Endothelial cell of umbilical vein (primary cell): ENCODE measurements around the gene PTOV1. TPM values are rescaled to one million over a fixed set of nuclear protein-coding genes. Genes with fewer than 3 reads are reported as not detected.

Experiments used
- BruUV-seq: library from RNA; stranded (reverse); fragments of 400-500 nt; replicated peaks from 2 replicates; lab custom pipeline; 2021; lab: Mats Ljungman, UMichigan
- CTCF ChIA-PET: fragments of 300-600, 350-600 bp; sonication (Branson Sonifier 250); formaldehyde crosslinking; loops from one replicate; lab custom pipeline; 2021; ENCODE audit warnings: antibody characterized with exemption, inconsistent platforms; lab: Charles Lee
- POLR2A ChIA-PET: fragments of 300-600, 350-600 bp; sonication (Branson Sonifier 250); formaldehyde crosslinking; loops from one replicate; lab custom pipeline; 2021; ENCODE audit warnings: antibody characterized with exemption, inconsistent platforms; lab: Charles Lee
- DNase-seq: peaks from one replicate; pipeline ENCODE4 v3.0.0-alpha.2; 2011; ENCODE audit warnings: low read depth, low spot score
- FAIRE-seq: peaks from 2 replicates; lab custom pipeline; 2011; peaks lifted over from hg19 to GRCh38; lab: Jason Lieb, UNC
- H2AFZ ChIP-seq: 2 replicates; pipeline ENCODE4 v1.6.0; 2012; ENCODE audit warnings: low read depth, low read length, control low read depth, inconsistent platforms
- H3K27ac ChIP-seq: 2 replicates; pipeline ENCODE4 v1.5.1; 2011; ENCODE audit warnings: low read depth, mild to moderate bottlenecking, control low read depth, low read length, moderate library complexity; ENCODE audit not compliant: insufficient read depth
- H3K27me3 ChIP-seq, 2 experiments: 2 replicates each; pipeline versions ENCODE4 v1.6.0 to v1.6.1; 2011; ENCODE audit warnings: low read length in 2 of 2, mixed read lengths in 1 of 2; ENCODE audit not compliant: control insufficient read depth in 2 of 2, insufficient read depth in 2 of 2
- H3K36me3 ChIP-seq, 2 experiments: 2 replicates in 1 of 2; 3 replicates in 1 of 2; pipeline ENCODE4 v1.5.1; 2011; ENCODE audit warnings: low read length in 2 of 2, mild to moderate bottlenecking in 1 of 2, moderate library complexity in 1 of 2; ENCODE audit not compliant: control insufficient read depth in 2 of 2, insufficient read depth in 2 of 2; ENCODE audit errors: extremely low read depth in 1 of 2
- H3K4me1 ChIP-seq: 3 replicates; pipeline ENCODE4 v1.5.1; 2011; ENCODE audit warnings: mild to moderate bottlenecking, low read length; ENCODE audit not compliant: control insufficient read depth, insufficient read depth; ENCODE audit errors: extremely low read depth
- H3K4me2 ChIP-seq: 2 replicates; pipeline ENCODE4 v1.6.1; 2011; ENCODE audit warnings: low read length, control low read depth, mixed read lengths; ENCODE audit not compliant: insufficient read depth
- H3K4me3 ChIP-seq, 3 experiments: fragments of 200-600 bp in 1 of 3; sonication (generic), shearing (Covaris generic) in 1 of 3; replicated peaks in 1 of 3; 2 replicates each; pipeline ENCODE4 v1.5.1; 2011 to 2016; ENCODE audit warnings: control low read depth in 3 of 3, low read length in 3 of 3, mild to moderate bottlenecking in 2 of 3, inconsistent platforms in 1 of 3, low read depth in 1 of 3, moderate library complexity in 1 of 3; ENCODE audit not compliant: insufficient read depth in 1 of 3
- H3K79me2 ChIP-seq: 2 replicates; pipeline ENCODE4 v1.6.0; 2012; ENCODE audit warnings: low read length, inconsistent platforms; ENCODE audit not compliant: control insufficient read depth, insufficient read depth
- H3K9ac ChIP-seq: replicated peaks from 2 replicates; pipeline ENCODE3; 2011; ENCODE audit warnings: low read length, control low read depth; ENCODE audit not compliant: insufficient read depth; ENCODE audit errors: extremely low read depth
- H3K9me1 ChIP-seq: replicated peaks from 3 replicates; pipeline ENCODE4 v1.6.0; 2011; ENCODE audit warnings: mild to moderate bottlenecking, low read length; ENCODE audit not compliant: control insufficient read depth, insufficient read depth; ENCODE audit errors: extremely low read depth
- H3K9me3 ChIP-seq: replicated peaks from 2 replicates; pipeline ENCODE4 v1.5.1; 2012; ENCODE audit warnings: low read length, inconsistent platforms; ENCODE audit not compliant: control insufficient read depth, insufficient read depth
- H4K20me1 ChIP-seq: replicated peaks from 2 replicates; pipeline ENCODE3; 2011; ENCODE audit warnings: mild to moderate bottlenecking, low read length; ENCODE audit not compliant: control insufficient read depth, insufficient read depth; ENCODE audit errors: extremely low read depth
- CTCF ChIP-seq, 2 donors: IDR thresholded peaks; 1 replicate in 1 of 2; 2 replicates in 1 of 2; pipeline ENCODE4 v1.5.1; 2011; ENCODE audit warnings: low read length in 2 of 2, mild to moderate bottlenecking in 2 of 2, moderate library complexity in 2 of 2, control low read depth in 1 of 2, inconsistent platforms in 1 of 2, low read depth in 1 of 2; ENCODE audit not compliant: insufficient read depth in 1 of 2; ENCODE audit errors: extremely low read depth in 1 of 2
- EZH2 ChIP-seq: IDR thresholded peaks from 2 replicates; pipeline ENCODE4 v1.6.1; 2012; ENCODE audit warnings: borderline replicate concordance, low read depth, mild to moderate bottlenecking, moderate library complexity, low read length, inconsistent platforms; ENCODE audit not compliant: severe bottlenecking
- FOS ChIP-seq: IDR thresholded peaks from 2 replicates; pipeline ENCODE4 v1.6.1; 2011; ENCODE audit warnings: mild to moderate bottlenecking, low read length, moderate library complexity, borderline replicate concordance; ENCODE audit not compliant: insufficient read depth
- GATA2 ChIP-seq: IDR thresholded peaks from 2 replicates; pipeline ENCODE4 v1.7.0; 2011; ENCODE audit warnings: low read depth, mild to moderate bottlenecking, moderate library complexity, mixed read lengths, low read length; ENCODE audit not compliant: insufficient read length, insufficient read depth
- JUN ChIP-seq: IDR thresholded peaks from 2 replicates; pipeline ENCODE4 v1.6.1; 2011; ENCODE audit warnings: borderline replicate concordance, low read depth; ENCODE audit not compliant: insufficient read length, insufficient read depth
- MYC ChIP-seq: IDR thresholded peaks from one replicate; pipeline ENCODE4 v1.6.1; 2011; ENCODE audit warnings: mild to moderate bottlenecking, low read depth, low read length
- POLR2A ChIP-seq: IDR thresholded peaks from 2 replicates; pipeline ENCODE4 v1.6.1; 2012; ENCODE audit warnings: low read depth, mild to moderate bottlenecking, control low read depth, low read length
- POLR2AphosphoS5 ChIP-seq: IDR thresholded peaks from 2 replicates; pipeline ENCODE4 v1.6.1; 2012; ENCODE audit warnings: low read depth, mild to moderate bottlenecking, control low read depth, low read length, moderate library complexity; ENCODE audit not compliant: insufficient read depth
- dilution Hi-C: fragments of 300-500 bp; cut with MboI; formaldehyde crosslinking; loops from one replicate; pipeline ENCODE4 v1.15.0; 2019; ENCODE audit warnings: low sequenced_read_pairs; ENCODE audit not compliant: extremely low pct_ligation_motif_present
- intact Hi-C: fragments of 100-400 bp; cut with micrococcal nuclease; formaldehyde crosslinking; loops from one replicate; pipeline ENCODE4 v1.10.0; 2022
- polyA plus RNA-seq, 4 experiments: library from polyadenylated mRNA; depleted of rRNA in 3 of 4; stranded (reverse) in 3 of 4; unstranded in 1 of 4; fragments of >200 nt; gene quantifications; 2 replicates each; pipeline versions ENCODE4 v1.2.1 to v1.2.3, GENCODE V29; 2011 to 2012; ENCODE audit warnings: missing spikeins in 1 of 4
- total RNA-seq: library from RNA; stranded (reverse); gene quantifications from 2 replicates; pipeline ENCODE4 v1.2.3, GENCODE V29; 2021
- TF ChIP-seq, protein P1 (sequence below): IDR thresholded peaks from 2 replicates; pipeline ENCODE4 v1.6.1; 2011; ENCODE audit not compliant: insufficient read depth, insufficient read length

Gene PTOV1
- total and polyA plus RNA-seq, 2 donors (not counting 3 experiments of a cell fraction or from before 2014, with no cell fraction given), result 116 to 184 TPM

DNA sequence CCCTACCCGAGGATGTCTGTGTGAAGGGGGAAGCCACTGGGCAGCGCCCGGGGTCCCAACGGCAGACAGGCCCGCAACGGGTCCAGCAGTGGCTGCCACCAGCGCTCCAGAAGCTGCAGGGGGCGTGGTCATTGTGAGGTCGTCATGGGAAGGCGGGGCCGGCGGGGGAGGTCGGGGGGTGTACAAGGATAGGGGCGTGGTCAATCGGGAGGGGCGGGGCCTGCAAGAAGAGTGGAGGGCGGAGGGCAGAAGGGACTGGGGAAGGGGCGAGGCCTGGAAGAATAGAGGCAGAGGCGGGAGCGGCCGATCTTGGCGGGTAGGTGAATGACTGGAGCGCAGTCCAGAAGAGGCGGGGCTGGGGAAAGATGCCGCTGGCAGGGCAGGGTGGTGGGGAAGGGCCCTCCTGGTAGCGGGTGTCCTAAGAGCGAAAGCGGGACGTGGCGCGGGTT, 42.2 kb upstream of the PTOV1 start:
- no peak for TF ChIP-seq CTCF (IDR thresholded peaks at IDR 0.05; ENCODE audit: extremely low read depth in 1 of 2, insufficient read depth in 1 of 2, low read depth in 1 of 2, low read length in 2 of 2)
- TF ChIP-seq POLR2AphosphoS5, result no peak
- TF ChIP-seq, protein P1, sequence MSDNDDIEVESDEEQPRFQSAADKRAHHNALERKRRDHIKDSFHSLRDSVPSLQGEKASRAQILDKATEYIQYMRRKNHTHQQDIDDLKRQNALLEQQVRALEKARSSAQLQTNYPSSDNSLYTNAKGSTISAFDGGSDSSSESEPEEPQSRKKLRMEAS, result no peak
- no peak for TF ChIP-seq FOS
- TF ChIP-seq EZH2, result no peak
- TF ChIP-seq JUN, result no peak
- no peak for TF ChIP-seq POLR2A
- TF ChIP-seq GATA2, result no peak
- no peak for TF ChIP-seq MYC
- FAIRE-seq, result peak; percentile 80

More for the DNA sequence above, 42.2 kb upstream of the PTOV1 start:
- no peaks in the 10 kb centered on the region for H3K27me3 ChIP-seq
- dilution Hi-C loops, result no loop called here
- H3K4me3 ChIP-seq, result peak overlapping the region; percentile 46 to 59 (median 59)
- peak overlapping the region; percentile 51 for H3K9ac ChIP-seq
- no peak overlapping the region for H3K27ac ChIP-seq
- H4K20me1 ChIP-seq, result no peaks in the 10 kb centered on the region
- ChIA-PET CTCF (no interaction called here), POLR2A (interaction anchor here (0.6 kb wide), 1 partner anchor 50 kb away, joined by 3 read pairs; no protein-coding TSS in a partner anchor)
- DNase-seq, result peak; percentile 85
- no peaks in the 10 kb centered on the region for H3K9me1 ChIP-seq
- H3K36me3 ChIP-seq, result no peaks in the 10 kb centered on the region
- peaks cover 15% of the 10 kb centered on the region for H3K4me1 ChIP-seq
- no TSS peak for BruUV-seq
- intact Hi-C loops, result loop anchor here (2.0 to 5.0 kb wide), 3 partner anchors 42 to 311 kb away; partner anchors contain the start of genes ADM5, AP2A1 and RPS11
- no peaks in the 10 kb centered on the region for H3K79me2 ChIP-seq
- peak overlapping the region; percentile 83 for H2AFZ ChIP-seq
- peak overlapping the region; percentile 65 for H3K4me2 ChIP-seq
- H3K9me3 ChIP-seq, result no peaks in the 10 kb centered on the region
